ENCODE data around the gene FOXJ3. TPM values are rescaled to one million over a fixed set of nuclear protein-coding genes. Genes with fewer than 3 reads are reported as not detected.

The FOXJ3 gene
- total and polyA plus RNA-seq, 2 experiments from 2014 or later: 19.0 to 39.0 TPM

DNA sequence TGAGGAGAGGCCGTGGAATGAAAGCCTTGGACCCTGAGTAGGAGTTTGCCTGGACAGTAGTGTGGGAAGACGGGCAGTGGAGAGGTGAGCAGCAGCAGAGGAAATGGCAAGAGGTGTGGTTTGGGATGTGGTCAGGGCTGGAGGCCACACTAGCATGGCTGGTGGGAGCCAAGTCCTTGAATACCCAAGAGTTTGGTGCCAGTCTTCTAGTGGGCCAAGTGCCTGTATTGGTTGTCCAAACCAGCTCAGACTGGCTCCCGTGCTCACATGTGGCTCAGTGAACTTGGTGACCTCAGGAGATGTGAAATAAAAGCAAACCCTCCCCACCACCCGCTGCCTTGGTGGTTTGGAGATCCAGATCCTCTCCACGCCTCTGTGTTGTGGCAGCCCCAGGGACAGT is 172.9 kb downstream of the FOXJ3 start:
- no peak overlapping the region for H3K27ac ChIP-seq
- peaks cover 5% of the 10 kb centered on the region for H3K9me3 ChIP-seq (ENCODE audit: low read depth)
- no peaks in the 10 kb centered on the region for H3K27me3 ChIP-seq
- H3K36me3 ChIP-seq (replicated peaks; ENCODE audit: insufficient read depth, low read depth): no peaks in the 10 kb centered on the region
- H2AFZ ChIP-seq: no peak overlapping the region
- H4K20me1 ChIP-seq (ENCODE audit: insufficient read depth, poor library complexity, severe bottlenecking): no peaks in the 10 kb centered on the region
- TF ChIP-seq, protein P1, sequence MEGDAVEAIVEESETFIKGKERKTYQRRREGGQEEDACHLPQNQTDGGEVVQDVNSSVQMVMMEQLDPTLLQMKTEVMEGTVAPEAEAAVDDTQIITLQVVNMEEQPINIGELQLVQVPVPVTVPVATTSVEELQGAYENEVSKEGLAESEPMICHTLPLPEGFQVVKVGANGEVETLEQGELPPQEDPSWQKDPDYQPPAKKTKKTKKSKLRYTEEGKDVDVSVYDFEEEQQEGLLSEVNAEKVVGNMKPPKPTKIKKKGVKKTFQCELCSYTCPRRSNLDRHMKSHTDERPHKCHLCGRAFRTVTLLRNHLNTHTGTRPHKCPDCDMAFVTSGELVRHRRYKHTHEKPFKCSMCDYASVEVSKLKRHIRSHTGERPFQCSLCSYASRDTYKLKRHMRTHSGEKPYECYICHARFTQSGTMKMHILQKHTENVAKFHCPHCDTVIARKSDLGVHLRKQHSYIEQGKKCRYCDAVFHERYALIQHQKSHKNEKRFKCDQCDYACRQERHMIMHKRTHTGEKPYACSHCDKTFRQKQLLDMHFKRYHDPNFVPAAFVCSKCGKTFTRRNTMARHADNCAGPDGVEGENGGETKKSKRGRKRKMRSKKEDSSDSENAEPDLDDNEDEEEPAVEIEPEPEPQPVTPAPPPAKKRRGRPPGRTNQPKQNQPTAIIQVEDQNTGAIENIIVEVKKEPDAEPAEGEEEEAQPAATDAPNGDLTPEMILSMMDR (IDR thresholded peaks at IDR 0.05; ENCODE audit: poor library complexity): no peak
- TF ChIP-seq EZH2 (IDR thresholded peaks at IDR 0.05; ENCODE audit: borderline replicate concordance): no peak
- no peak for TF ChIP-seq EZH2phosphoT487 (IDR thresholded peaks at IDR 0.05; ENCODE audit: low read depth, severe bottlenecking, unreplicated experiment)
- WGBS (ENCODE audit: low lambda C conversion rate, missing lambda C conversion rate): 92% methylated on average over 5 of the region's 5 CpGs
- no peak overlapping the region for H3K4me2 ChIP-seq
- peaks cover 14% of the 10 kb centered on the region for H3K4me1 ChIP-seq (ENCODE audit: insufficient read depth)
- H3K79me2 ChIP-seq: no peaks in the 10 kb centered on the region
- no peaks in the 10 kb centered on the region for H3K9me2 ChIP-seq (replicated peaks; ENCODE audit: insufficient read depth)
- H3K4me3 ChIP-seq: no peak overlapping the region
- DNase-seq (ENCODE audit: low spot score): no peak

DNA sequence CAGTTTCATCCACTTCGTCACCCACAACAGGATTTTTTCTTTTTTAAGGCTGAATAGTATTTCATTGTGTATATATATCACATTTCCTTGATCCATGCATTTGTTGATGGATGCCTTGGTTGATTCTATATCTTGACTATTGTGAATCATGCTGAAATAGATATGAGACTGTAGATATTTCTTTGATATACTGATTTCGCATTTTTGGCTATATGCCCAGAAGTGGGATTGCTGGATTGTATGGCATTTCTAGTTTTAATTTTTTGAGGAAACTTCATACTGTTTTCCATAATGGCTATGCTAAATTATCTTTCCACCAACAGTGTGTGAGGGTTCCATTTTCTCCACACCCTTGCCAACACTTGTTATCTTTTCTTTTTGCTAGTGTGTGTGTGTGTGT is 176.8 kb downstream of the FOXJ3 start:
- H3K4me2 ChIP-seq: no peak overlapping the region
- H3K9me2 ChIP-seq (replicated peaks; ENCODE audit: insufficient read depth): no peaks in the 10 kb centered on the region

GRCh38 chr1:42157667-42158066 is 177.4 kb downstream of the FOXJ3 start:
- Histone ChIP-seq H3K4me1 (ENCODE audit: insufficient read depth) (no peaks in the 10 kb centered on the region), H3K4me3 (no peak overlapping the region), H3K27ac (no peak overlapping the region), H2AFZ (no peak overlapping the region), H3K27me3 (no peaks in the 10 kb centered on the region), H4K20me1 (ENCODE audit: insufficient read depth, poor library complexity, severe bottlenecking) (no peaks in the 10 kb centered on the region), H3K9me2 (replicated peaks; ENCODE audit: insufficient read depth) (no peaks in the 10 kb centered on the region), H3K79me2 (no peaks in the 10 kb centered on the region), H3K9me3 (ENCODE audit: low read depth) (peaks cover 5% of the 10 kb centered on the region), H3K4me2 (no peak overlapping the region), H3K36me3 (replicated peaks; ENCODE audit: insufficient read depth, low read depth) (no peaks in the 10 kb centered on the region)
- no peak for DNase-seq (ENCODE audit: low spot score)
- no peak for TF ChIP-seq EZH2 (IDR thresholded peaks at IDR 0.05; ENCODE audit: borderline replicate concordance)
- WGBS (ENCODE audit: low lambda C conversion rate, missing lambda C conversion rate): 72% methylated on average over 7 of the region's 7 CpGs

More for the DNA sequence above, 176.8 kb downstream of the FOXJ3 start:
- Histone ChIP-seq H3K9me3 (ENCODE audit: low read depth) (peaks cover 5% of the 10 kb centered on the region), H3K36me3 (replicated peaks; ENCODE audit: insufficient read depth, low read depth) (no peaks in the 10 kb centered on the region), H3K27me3 (no peaks in the 10 kb centered on the region), H3K27ac (no peak overlapping the region), H3K79me2 (no peaks in the 10 kb centered on the region), H2AFZ (no peak overlapping the region), H3K4me3 (no peak overlapping the region), H4K20me1 (ENCODE audit: insufficient read depth, poor library complexity, severe bottlenecking) (no peaks in the 10 kb centered on the region), H3K4me1 (ENCODE audit: insufficient read depth) (no peaks in the 10 kb centered on the region)
- 89% methylated on average over 2 of the region's 2 CpGs for WGBS (ENCODE audit: low lambda C conversion rate, missing lambda C conversion rate)
- TF ChIP-seq EZH2phosphoT487 (IDR thresholded peaks at IDR 0.05; ENCODE audit: low read depth, severe bottlenecking, unreplicated experiment) (no peak), EZH2 (IDR thresholded peaks at IDR 0.05; ENCODE audit: borderline replicate concordance) (no peak)
- TF ChIP-seq, protein P1 (IDR thresholded peaks at IDR 0.05; ENCODE audit: poor library complexity): no peak
- DNase-seq (ENCODE audit: low spot score): no peak

- Histone ChIP-seq H3K4me1 (ENCODE audit: insufficient read depth) (no peaks in the 10 kb centered on the region), H3K79me2 (no peaks in the 10 kb centered on the region), H3K4me2 (no peak overlapping the region), H3K27me3 (no peaks in the 10 kb centered on the region), H3K36me3 (replicated peaks; ENCODE audit: insufficient read depth, low read depth) (no peaks in the 10 kb centered on the region), H3K9me2 (replicated peaks; ENCODE audit: insufficient read depth) (no peaks in the 10 kb centered on the region), H3K9me3 (ENCODE audit: low read depth) (no peaks in the 10 kb centered on the region), H4K20me1 (ENCODE audit: insufficient read depth, poor library complexity, severe bottlenecking) (no peaks in the 10 kb centered on the region), H2AFZ (no peak overlapping the region), H3K27ac (no peak overlapping the region), H3K4me3 (no peak overlapping the region)
- WGBS (ENCODE audit: low lambda C conversion rate, missing lambda C conversion rate): 91% methylated on average over 12 of the region's 12 CpGs
- DNase-seq (ENCODE audit: low spot score): no peak
- no peak for TF ChIP-seq EZH2phosphoT487 (IDR thresholded peaks at IDR 0.05; ENCODE audit: low read depth, severe bottlenecking, unreplicated experiment)
- TF ChIP-seq, protein P1 (IDR thresholded peaks at IDR 0.05; ENCODE audit: poor library complexity): no peak
- no peak for TF ChIP-seq EZH2 (IDR thresholded peaks at IDR 0.05; ENCODE audit: borderline replicate concordance)
These were observed 179.7 kb downstream of the FOXJ3 start for GRCh38 chr1:42155362-42155761.
